PC-9 (cell line): ENCODE results near the gene CCDC68.

ENCODE experiments used
- EZH2 ChIP-seq: fragments of 200-600 bp; sonication (generic); IDR thresholded peaks from 2 replicates; pipeline ENCODE4 v1.8.0; 2017; ENCODE audit warnings: antibody characterized with exemption, low read depth
- TF ChIP-seq, protein P1 (sequence below): fragments of 200-600 bp; sonication (generic); conservative IDR thresholded peaks from 2 replicates; pipeline ENCODE4 v1.6.1; 2017; ENCODE audit warnings: mixed run types, antibody characterized with exemption, mild to moderate bottlenecking, moderate library complexity

DNA sequence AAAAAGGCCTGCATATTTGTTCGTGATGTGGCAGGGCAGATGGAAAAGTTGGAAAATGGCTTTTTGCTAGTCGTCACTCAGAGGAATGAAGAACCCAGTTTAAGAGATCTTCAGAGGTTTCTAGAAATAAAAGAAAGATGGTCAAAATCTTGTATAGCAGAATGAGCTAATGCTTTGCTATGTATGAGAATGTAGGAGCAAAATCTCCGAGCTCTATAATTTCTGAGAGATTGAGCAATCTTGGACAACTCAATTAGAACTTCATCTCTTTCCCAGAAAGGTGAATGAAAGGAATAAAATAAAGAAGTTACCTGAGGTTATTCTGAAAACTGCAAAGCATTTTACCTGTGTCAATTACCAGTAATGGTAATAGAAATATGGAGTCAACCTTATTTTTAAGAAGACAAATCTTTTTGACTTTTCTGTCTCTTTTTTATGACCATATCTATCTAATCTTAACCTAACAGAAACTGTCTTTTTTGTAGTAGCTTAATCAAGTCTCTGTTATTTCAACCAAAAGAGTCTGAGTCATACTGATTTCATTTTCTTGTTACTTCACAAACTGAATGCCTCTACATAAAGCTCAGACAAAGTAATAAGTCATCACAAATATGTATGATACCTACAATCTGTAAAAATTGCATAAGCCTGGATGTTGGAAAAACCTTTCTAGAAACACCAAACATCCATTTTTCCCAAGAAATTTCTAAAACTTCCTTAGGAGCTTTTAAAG lies 32.5 kb downstream of the CCDC68 start:
- TF ChIP-seq, protein P1, sequence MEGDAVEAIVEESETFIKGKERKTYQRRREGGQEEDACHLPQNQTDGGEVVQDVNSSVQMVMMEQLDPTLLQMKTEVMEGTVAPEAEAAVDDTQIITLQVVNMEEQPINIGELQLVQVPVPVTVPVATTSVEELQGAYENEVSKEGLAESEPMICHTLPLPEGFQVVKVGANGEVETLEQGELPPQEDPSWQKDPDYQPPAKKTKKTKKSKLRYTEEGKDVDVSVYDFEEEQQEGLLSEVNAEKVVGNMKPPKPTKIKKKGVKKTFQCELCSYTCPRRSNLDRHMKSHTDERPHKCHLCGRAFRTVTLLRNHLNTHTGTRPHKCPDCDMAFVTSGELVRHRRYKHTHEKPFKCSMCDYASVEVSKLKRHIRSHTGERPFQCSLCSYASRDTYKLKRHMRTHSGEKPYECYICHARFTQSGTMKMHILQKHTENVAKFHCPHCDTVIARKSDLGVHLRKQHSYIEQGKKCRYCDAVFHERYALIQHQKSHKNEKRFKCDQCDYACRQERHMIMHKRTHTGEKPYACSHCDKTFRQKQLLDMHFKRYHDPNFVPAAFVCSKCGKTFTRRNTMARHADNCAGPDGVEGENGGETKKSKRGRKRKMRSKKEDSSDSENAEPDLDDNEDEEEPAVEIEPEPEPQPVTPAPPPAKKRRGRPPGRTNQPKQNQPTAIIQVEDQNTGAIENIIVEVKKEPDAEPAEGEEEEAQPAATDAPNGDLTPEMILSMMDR: no peak
- no peak for TF ChIP-seq EZH2
